BJ (cell line): ENCODE data around the gene LAPTM5. TPM values are rescaled to one million over a fixed set of nuclear protein-coding genes. Genes with fewer than 3 reads are reported as not detected.

ENCODE experiments used
- CTCF ChIA-PET: fragments of 350-600 bp; formaldehyde crosslinking; extraction: SDS; loops from one replicate; lab custom pipeline; 2021; ENCODE audit warnings: antibody characterized with exemption, inconsistent platforms; lab: Yijun Ruan, JAX
- POLR2A ChIA-PET: fragments of 300-600 bp; sonication (Branson Sonifier 250); formaldehyde crosslinking; extraction: SDS; loops from one replicate; lab custom pipeline; 2021; ENCODE audit warnings: antibody characterized with exemption; lab: Charles Lee
- DNase-seq: peaks from one replicate; pipeline ENCODE4 v3.0.0-alpha.2; 2011; ENCODE audit warnings: low read depth
- H3K27me3 ChIP-seq: 2 replicates; pipeline ENCODE4 v1.6.0; 2011; ENCODE audit warnings: low read length; ENCODE audit not compliant: control insufficient read depth, insufficient read depth
- H3K36me3 ChIP-seq: 2 replicates; pipeline ENCODE4 v1.5.1; 2011; ENCODE audit warnings: low read length; ENCODE audit not compliant: control insufficient read depth, insufficient read depth
- H3K4me3 ChIP-seq: 2 replicates; pipeline ENCODE4 v1.5.1; 2011; ENCODE audit warnings: low read depth, mild to moderate bottlenecking, control low read depth, low read length
- polyA plus RNA-seq: library from polyadenylated mRNA; depleted of rRNA; stranded (reverse); fragments of >200 nt; gene quantifications from 2 replicates; pipeline ENCODE4 v1.2.3, GENCODE V29; 2011
- TF ChIP-seq, protein P1 (sequence below): IDR thresholded peaks from 2 replicates; pipeline ENCODE4 v1.5.1; 2011; ENCODE audit warnings: low read depth, mild to moderate bottlenecking, control low read depth, inconsistent platforms, low read length, moderate library complexity; ENCODE audit not compliant: insufficient read depth

Gene LAPTM5
- polyA plus RNA-seq, 1 experiment: 2.1 TPM

DNA sequence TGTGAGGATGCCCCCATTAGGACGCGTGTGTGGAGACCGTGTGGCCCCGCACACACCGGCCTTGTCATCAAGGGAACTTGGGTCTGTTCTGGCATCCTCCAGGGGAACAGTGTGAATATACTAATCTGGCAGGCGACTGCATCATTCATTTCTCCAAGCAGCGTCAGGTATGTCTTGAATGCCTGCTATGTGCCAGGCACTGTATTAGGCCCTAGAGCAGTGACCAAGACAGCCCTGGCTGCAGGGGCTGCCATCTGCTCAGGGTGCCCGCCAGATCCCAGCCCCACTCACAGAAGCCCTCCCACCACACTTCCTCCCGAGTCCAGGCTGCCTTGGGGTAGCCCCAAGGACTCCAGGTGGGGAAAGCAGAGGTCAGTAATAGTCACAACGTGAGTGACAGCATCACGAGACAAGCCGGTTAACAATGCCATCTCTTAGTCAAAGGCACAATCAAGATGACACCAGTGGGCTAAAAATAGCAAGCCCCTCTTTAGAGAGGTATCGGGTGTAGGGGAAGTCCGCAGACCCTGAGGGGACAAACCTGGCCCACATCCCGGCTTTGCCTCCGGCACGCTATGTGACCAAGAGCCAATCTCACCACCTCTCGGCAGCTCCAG, 7.5 kb upstream of the LAPTM5 start:
- no peak overlapping the region for H3K4me3 ChIP-seq
- TF ChIP-seq, protein P1, sequence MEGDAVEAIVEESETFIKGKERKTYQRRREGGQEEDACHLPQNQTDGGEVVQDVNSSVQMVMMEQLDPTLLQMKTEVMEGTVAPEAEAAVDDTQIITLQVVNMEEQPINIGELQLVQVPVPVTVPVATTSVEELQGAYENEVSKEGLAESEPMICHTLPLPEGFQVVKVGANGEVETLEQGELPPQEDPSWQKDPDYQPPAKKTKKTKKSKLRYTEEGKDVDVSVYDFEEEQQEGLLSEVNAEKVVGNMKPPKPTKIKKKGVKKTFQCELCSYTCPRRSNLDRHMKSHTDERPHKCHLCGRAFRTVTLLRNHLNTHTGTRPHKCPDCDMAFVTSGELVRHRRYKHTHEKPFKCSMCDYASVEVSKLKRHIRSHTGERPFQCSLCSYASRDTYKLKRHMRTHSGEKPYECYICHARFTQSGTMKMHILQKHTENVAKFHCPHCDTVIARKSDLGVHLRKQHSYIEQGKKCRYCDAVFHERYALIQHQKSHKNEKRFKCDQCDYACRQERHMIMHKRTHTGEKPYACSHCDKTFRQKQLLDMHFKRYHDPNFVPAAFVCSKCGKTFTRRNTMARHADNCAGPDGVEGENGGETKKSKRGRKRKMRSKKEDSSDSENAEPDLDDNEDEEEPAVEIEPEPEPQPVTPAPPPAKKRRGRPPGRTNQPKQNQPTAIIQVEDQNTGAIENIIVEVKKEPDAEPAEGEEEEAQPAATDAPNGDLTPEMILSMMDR: no peak
- ChIA-PET POLR2A (no interaction called here), CTCF (interaction anchor here (0.6 to 10.3 kb wide), 4 partner anchors 14 to 102 kb away, joined by 4 to 114 read pairs (median 12); no protein-coding TSS in a partner anchor)
- no peak for DNase-seq
- no peaks in the 10 kb centered on the region for H3K36me3 ChIP-seq
- H3K27me3 ChIP-seq: no peaks in the 10 kb centered on the region

DNA sequence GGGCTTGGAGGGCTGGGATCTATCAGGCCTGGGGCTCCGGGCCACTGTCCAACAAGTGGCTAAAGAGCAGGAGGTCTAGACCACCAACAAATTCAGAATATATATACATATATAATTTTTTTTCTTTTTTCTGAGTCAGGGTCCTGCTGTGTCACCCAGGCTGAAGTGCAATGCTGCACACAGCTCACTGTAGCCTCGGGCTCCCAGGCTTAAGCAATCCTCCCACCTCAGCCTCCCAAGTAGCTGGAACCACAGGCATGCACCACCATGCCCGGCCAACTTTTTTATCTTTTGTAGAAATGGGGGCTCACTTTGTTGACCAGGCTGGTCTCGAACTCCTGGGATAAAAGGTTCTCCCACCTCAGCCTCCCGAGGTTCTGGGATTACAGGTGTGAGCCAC, 6.8 kb upstream of the LAPTM5 start:
- Histone ChIP-seq H3K27me3 (no peaks in the 10 kb centered on the region), H3K4me3 (no peak overlapping the region), H3K36me3 (no peaks in the 10 kb centered on the region)
- no peak for DNase-seq
- ChIA-PET CTCF (interaction anchor here (0.6 to 10.3 kb wide), 3 partner anchors 15 to 102 kb away, joined by 4 to 114 read pairs (median 16); no protein-coding TSS in a partner anchor), POLR2A (no interaction called here)
- TF ChIP-seq, protein P1: no peak

- Histone ChIP-seq H3K27me3 (no peaks in the 10 kb centered on the region), H3K4me3 (no peak overlapping the region), H3K36me3 (no peaks in the 10 kb centered on the region)
- peak; percentile 18 for DNase-seq
- TF ChIP-seq, protein P1: no peak
- POLR2A ChIA-PET: no interaction called here
- CTCF ChIA-PET: interaction anchor here (0.7 to 10.3 kb wide), 5 partner anchors 16 to 1512 kb away, joined by 3 to 114 read pairs (median 16); no protein-coding TSS in a partner anchor
Observed at GRCh38 chr1:30763651-30764248, 6.2 kb upstream of the LAPTM5 start.

DNA sequence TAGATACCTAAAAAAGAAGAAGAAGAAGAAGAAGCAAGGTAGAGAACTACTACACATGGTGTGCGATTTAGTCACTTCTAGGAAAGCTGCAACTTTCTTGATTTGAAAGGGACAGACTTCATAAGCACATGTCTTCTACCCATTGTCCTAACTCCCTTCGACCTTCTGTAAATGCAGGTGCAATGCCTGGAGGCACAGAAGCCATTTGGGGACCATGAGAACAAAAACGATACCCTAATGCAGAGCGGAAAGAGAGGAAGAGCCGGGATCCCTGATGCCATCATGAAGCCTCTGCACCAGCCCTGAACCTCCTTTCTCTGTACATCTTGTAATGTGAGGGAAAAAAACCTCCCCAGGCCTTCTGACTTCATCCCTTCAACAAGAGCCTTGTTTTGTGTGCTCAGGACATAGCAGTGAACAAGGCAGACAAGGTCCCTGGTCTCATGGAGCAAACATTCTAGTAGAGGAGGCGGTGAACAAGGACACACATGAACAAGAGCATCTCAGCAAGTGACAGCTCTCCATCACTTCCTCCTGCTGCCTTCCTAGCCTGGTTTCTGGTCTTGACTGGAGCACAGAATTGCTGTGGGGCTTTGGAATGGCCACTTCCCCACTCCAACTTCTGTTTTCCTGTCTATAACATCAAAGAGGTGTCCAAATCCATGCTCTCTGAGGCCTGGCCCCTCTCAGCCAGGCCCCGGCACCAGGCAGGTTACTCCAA, 5.5 kb upstream of the LAPTM5 start:
- Histone ChIP-seq H3K4me3 (no peak overlapping the region), H3K36me3 (no peaks in the 10 kb centered on the region), H3K27me3 (no peaks in the 10 kb centered on the region)
- POLR2A ChIA-PET: no interaction called here
- DNase-seq: no peak
- CTCF ChIA-PET: interaction anchor here (0.7 to 10.3 kb wide), 4 partner anchors 16 to 1511 kb away, joined by 3 to 114 read pairs (median 26); no protein-coding TSS in a partner anchor
- TF ChIP-seq, protein P1: no peak
